Endodermal cell (in vitro differentiated cells): ENCODE results near the gene ABCA2. TPM values are rescaled to one million over a fixed set of nuclear protein-coding genes. Genes with fewer than 3 reads are reported as not detected.

ENCODE experiments used
- DNase-seq: peaks from one replicate; pipeline ENCODE4 v3.0.0-alpha.2; 2017
- H3K27ac ChIP-seq: 2 replicates; pipeline ENCODE4 v1.5.1; 2013; ENCODE audit warnings: mild to moderate bottlenecking, low read depth, low read length, moderate library complexity
- H3K27me3 ChIP-seq: 2 replicates; pipeline ENCODE4 v1.6.1; 2013; ENCODE audit warnings: mild to moderate bottlenecking, low read length, moderate library complexity; ENCODE audit not compliant: insufficient read depth, control insufficient read depth, poor library complexity, severe bottlenecking
- H3K36me3 ChIP-seq: 2 replicates; pipeline ENCODE4 v1.7.0; 2013; ENCODE audit warnings: mild to moderate bottlenecking, low read length, moderate library complexity; ENCODE audit not compliant: control insufficient read depth, insufficient read depth
- H3K4me1 ChIP-seq: one replicate; pipeline ENCODE4 v1.7.0; 2013; ENCODE audit warnings: low read length; ENCODE audit not compliant: control insufficient read depth, insufficient read depth
- H3K4me3 ChIP-seq: 2 replicates; pipeline ENCODE4 v1.5.1; 2013; ENCODE audit warnings: mild to moderate bottlenecking, low read length, moderate library complexity
- H3K9ac ChIP-seq: 2 replicates; pipeline ENCODE4 v1.6.1; 2013; ENCODE audit warnings: mild to moderate bottlenecking, low read length, moderate library complexity; ENCODE audit not compliant: poor library complexity, severe bottlenecking; ENCODE audit errors: extremely low read depth
- H3K9me3 ChIP-seq: 2 replicates; pipeline ENCODE4 v1.6.1; 2013; ENCODE audit warnings: mild to moderate bottlenecking, low read length, moderate library complexity; ENCODE audit not compliant: control insufficient read depth
- H3K27ac Mint-ChIP-seq: 2 replicates; pipeline ENCODE4 v1.8.0; 2020; ENCODE audit warnings: mixed read lengths
- H3K27me3 Mint-ChIP-seq: 2 replicates; pipeline ENCODE4 v1.8.0; 2021; ENCODE audit warnings: mild to moderate bottlenecking, mixed read lengths; ENCODE audit not compliant: insufficient read depth
- H3K36me3 Mint-ChIP-seq: 2 replicates; pipeline ENCODE4 v1.8.0; 2020; ENCODE audit warnings: low read depth, mixed read lengths
- H3K4me1 Mint-ChIP-seq: 2 replicates; pipeline ENCODE4 v1.8.0; 2020; ENCODE audit warnings: mixed read lengths
- H3K4me3 Mint-ChIP-seq: 2 replicates; pipeline ENCODE4 v1.8.0; 2020; ENCODE audit warnings: mild to moderate bottlenecking, moderate library complexity, mixed read lengths
- H3K9me3 Mint-ChIP-seq: 2 replicates; pipeline ENCODE4 v1.8.0; 2020; ENCODE audit warnings: mild to moderate bottlenecking, mixed read lengths
- WGBS, 2 experiments: methylation state at CpG; one replicate each; pipeline versions ENCODE4 v1.1.5 to v1.1.7; 2013; ENCODE audit warnings: missing lambda C conversion rate in 2 of 2, mixed read lengths in 1 of 2; ENCODE audit not compliant: insufficient coverage in 1 of 2, insufficient read length in 1 of 2; 5-methylcytosine and 5-hydroxymethylcytosine counted together
- total RNA-seq, 2 donors: library from RNA; stranded (reverse); fragmentation: NEBNext Ultra II Directional in 1 of 2; extraction: Animal tissue kit (Norgen Biotek cat#: 25700) in 1 of 2; gene quantifications; 2 replicates in 1 of 2; 3 replicates in 1 of 2; pipeline ENCODE4 v1.2.1, GENCODE V29; 2021
- TF ChIP-seq, protein P1 (sequence below): fragments of 200-600 bp; sonication (generic); conservative IDR thresholded peaks from 2 replicates; pipeline ENCODE4 v1.5.0; 2021; ENCODE audit warnings: antibody characterized with exemption, mild to moderate bottlenecking

ABCA2 gene
- total RNA-seq, 2 donors from 2014 or later = 21.5 to 30.0 TPM

DNA sequence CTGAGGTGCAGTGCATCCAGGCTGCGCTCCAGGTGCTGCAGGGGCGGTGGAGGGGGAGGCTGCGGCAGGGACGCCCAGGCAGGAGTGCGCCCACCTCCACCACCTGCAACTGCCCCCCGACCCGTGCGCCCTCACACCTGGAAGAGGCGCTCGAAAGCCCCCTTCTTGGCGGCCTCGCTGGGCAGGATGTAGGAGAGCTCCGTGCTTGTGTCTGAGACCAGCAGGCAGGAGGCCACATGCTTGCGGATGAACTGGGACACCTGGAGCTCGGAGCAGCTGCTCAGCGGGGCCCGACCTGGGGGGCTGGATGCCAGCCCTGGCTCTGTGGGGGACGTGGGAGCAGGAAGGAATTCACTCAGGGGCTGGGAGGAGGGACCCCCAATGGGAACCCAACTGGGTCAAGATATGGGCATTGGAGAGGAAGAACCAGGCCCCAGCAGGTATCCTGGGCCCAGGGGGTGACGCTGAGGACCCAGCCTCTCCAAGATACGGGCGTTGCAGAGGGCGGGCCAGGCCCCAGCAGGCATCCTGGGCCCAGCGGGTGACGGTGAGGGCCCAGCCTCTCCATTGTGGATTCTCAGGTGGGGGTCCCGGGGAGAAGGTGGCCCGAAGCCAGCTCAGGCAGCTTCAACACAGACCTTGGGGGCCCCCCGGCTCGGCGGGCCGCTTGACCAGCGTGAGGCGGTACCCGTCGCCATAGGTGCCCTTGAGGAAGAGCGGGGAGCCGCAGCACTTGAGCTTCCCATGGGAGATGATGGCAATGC lies 13.1 kb downstream of the ABCA2 start:
- Mint-ChIP-seq H3K36me3 (peaks cover 6% of the 10 kb centered on the region), H3K9me3 (peaks cover 1% of the 10 kb centered on the region), H3K4me3 (no peak overlapping the region), H3K4me1 (no peaks in the 10 kb centered on the region), H3K27me3 (no peaks in the 10 kb centered on the region), H3K27ac (no peak overlapping the region)
- H3K4me3 ChIP-seq = no peak overlapping the region
- WGBS, 2 experiments = 94 to 98% methylated on average over 31 to 36 of the region's 36 CpGs
- H3K9ac ChIP-seq = no peak overlapping the region
- DNase-seq = no peak
- H3K36me3 ChIP-seq = no peaks in the 10 kb centered on the region
- no peaks in the 10 kb centered on the region for H3K4me1 ChIP-seq
- H3K27me3 ChIP-seq = no peaks in the 10 kb centered on the region
- H3K27ac ChIP-seq = no peak overlapping the region
- TF ChIP-seq, protein P1, sequence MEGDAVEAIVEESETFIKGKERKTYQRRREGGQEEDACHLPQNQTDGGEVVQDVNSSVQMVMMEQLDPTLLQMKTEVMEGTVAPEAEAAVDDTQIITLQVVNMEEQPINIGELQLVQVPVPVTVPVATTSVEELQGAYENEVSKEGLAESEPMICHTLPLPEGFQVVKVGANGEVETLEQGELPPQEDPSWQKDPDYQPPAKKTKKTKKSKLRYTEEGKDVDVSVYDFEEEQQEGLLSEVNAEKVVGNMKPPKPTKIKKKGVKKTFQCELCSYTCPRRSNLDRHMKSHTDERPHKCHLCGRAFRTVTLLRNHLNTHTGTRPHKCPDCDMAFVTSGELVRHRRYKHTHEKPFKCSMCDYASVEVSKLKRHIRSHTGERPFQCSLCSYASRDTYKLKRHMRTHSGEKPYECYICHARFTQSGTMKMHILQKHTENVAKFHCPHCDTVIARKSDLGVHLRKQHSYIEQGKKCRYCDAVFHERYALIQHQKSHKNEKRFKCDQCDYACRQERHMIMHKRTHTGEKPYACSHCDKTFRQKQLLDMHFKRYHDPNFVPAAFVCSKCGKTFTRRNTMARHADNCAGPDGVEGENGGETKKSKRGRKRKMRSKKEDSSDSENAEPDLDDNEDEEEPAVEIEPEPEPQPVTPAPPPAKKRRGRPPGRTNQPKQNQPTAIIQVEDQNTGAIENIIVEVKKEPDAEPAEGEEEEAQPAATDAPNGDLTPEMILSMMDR = no peak
- H3K9me3 ChIP-seq = no peaks in the 10 kb centered on the region

DNA sequence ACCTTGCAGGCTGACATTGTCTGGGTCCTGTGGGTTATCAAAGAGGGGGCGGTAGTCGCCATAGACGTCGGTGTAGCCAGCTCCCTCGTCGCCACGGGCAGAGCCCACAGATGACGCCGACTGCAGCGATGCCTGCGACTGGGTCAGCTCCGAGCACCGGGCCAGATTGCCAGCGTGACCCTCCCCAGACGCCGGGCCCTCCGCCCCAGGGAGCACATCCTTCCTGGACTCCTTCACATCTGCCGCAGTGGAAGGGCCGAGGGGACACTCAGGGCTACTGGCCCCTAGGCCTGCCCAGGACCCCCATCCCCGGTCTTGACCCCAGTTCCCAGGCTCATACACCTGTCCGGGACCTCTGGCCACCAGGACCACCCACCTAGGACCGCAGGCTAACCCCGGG lies 13.9 kb downstream of the ABCA2 start:
- Mint-ChIP-seq H3K36me3 (peaks cover 6% of the 10 kb centered on the region), H3K27me3 (no peaks in the 10 kb centered on the region), H3K27ac (no peak overlapping the region), H3K4me1 (no peaks in the 10 kb centered on the region), H3K9me3 (peaks cover 1% of the 10 kb centered on the region), H3K4me3 (no peak overlapping the region)
- TF ChIP-seq, protein P1 = no peak
- Histone ChIP-seq H3K4me1 (no peaks in the 10 kb centered on the region), H3K36me3 (no peaks in the 10 kb centered on the region), H3K9me3 (no peaks in the 10 kb centered on the region), H3K4me3 (no peak overlapping the region), H3K27me3 (no peaks in the 10 kb centered on the region), H3K27ac (no peak overlapping the region), H3K9ac (no peak overlapping the region)
- 90 to 94% methylated on average over 16 to 23 of the region's 23 CpGs for WGBS, 2 experiments
- no peak for DNase-seq

DNA sequence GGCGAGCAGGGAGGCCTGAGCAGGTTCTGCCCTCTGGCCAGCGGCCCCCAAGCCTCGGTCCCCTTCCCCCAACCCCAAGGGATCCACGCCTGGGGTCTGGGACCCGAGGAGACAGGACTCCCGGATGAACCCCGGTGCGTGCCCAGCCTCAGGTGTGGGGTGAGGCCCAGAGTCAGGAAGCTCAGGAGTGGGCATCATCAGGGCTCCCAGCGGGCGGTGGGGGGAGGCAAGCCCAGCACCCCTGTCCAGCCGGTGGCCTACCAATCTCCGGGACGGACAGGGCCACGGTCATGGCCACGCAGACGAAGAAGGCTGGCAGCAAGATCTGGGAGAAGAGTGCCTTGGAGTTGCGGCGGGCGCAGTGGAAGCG lies 14.5 kb downstream of the ABCA2 start:
- Histone ChIP-seq H3K36me3 (no peaks in the 10 kb centered on the region), H3K4me1 (no peaks in the 10 kb centered on the region), H3K9me3 (no peaks in the 10 kb centered on the region), H3K27ac (no peak overlapping the region), H3K9ac (no peak overlapping the region), H3K27me3 (no peaks in the 10 kb centered on the region), H3K4me3 (no peak overlapping the region)
- TF ChIP-seq, protein P1 = no peak
- Mint-ChIP-seq H3K36me3 (peaks cover 6% of the 10 kb centered on the region), H3K27me3 (no peaks in the 10 kb centered on the region), H3K4me3 (no peak overlapping the region), H3K27ac (no peak overlapping the region), H3K9me3 (peaks cover 1% of the 10 kb centered on the region), H3K4me1 (no peaks in the 10 kb centered on the region)
- WGBS, 2 experiments = 93 to 96% methylated on average over 12 to 20 of the region's 20 CpGs
- no peak for DNase-seq
